Gastroesophageal sphincter (tissue), 4 donors: ENCODE data around the gene TP53AIP1. TPM values are rescaled to one million over a fixed set of nuclear protein-coding genes. Genes with fewer than 3 reads are reported as not detected.

Source experiments
- ATAC-seq: fragments of 150-250 bp; one replicate; pipeline ENCODE4 v1.9.1; 2016; ENCODE audit warnings: mild to moderate bottlenecking, moderate library complexity
- H3K27ac ChIP-seq, 4 donors: fragments of 200-600 bp; sonication (generic) in 3 of 4; 1 replicate in 3 of 4; 2 replicates in 1 of 4; pipeline ENCODE4 v1.5.1; 2016 to 2019
- H3K27me3 ChIP-seq: fragments of 200-600 bp; sonication (generic); one replicate; pipeline ENCODE4 v1.5.1; 2019
- H3K36me3 ChIP-seq, 2 donors: fragments of 200-600 bp; sonication (generic); one replicate each; pipeline ENCODE4 v1.5.1; 2019; ENCODE audit warnings: control low read depth in 1 of 2
- H3K4me1 ChIP-seq, 3 donors: fragments of 200-600 bp; sonication (generic); 1 replicate in 2 of 3; 2 replicates in 1 of 3; pipeline ENCODE4 v1.5.1; 2016 to 2019; ENCODE audit warnings: control low read depth in 2 of 3
- H3K4me3 ChIP-seq, 2 donors: fragments of 200-600 bp; sonication (generic); one replicate each; pipeline ENCODE4 v1.5.1; 2019; ENCODE audit warnings: mild to moderate bottlenecking in 1 of 2, moderate library complexity in 1 of 2
- H3K9me3 ChIP-seq, 3 donors: fragments of 200-600 bp; sonication (generic); one replicate each; pipeline ENCODE4 v1.5.1; 2017 to 2019; ENCODE audit warnings: control low read depth in 2 of 3
- CTCF ChIP-seq, 4 experiments: fragments of 200-600 bp in 2 of 4; fragments of 450-650 bp in 2 of 4; sonication (generic) in 1 of 4; IDR thresholded peaks; one replicate each; pipeline ENCODE4 v1.5.1; 2017 to 2019; ENCODE audit warnings: antibody characterized with exemption in 4 of 4, mild to moderate bottlenecking in 2 of 4, moderate library complexity in 2 of 4
- EP300 ChIP-seq: sonication (generic); formaldehyde crosslinking; IDR thresholded peaks from one replicate; pipeline ENCODE4 v1.6.1; 2017; ENCODE audit warnings: antibody characterized with exemption, mild to moderate bottlenecking
- POLR2A ChIP-seq, 2 donors: fragments of 450-650 bp; IDR thresholded peaks; one replicate each; pipeline ENCODE4 v1.6.1; 2017; ENCODE audit warnings: antibody characterized with exemption in 2 of 2, mild to moderate bottlenecking in 2 of 2, moderate library complexity in 1 of 2
- POLR2AphosphoS5 ChIP-seq: sonication (generic); formaldehyde crosslinking; IDR thresholded peaks from one replicate; pipeline ENCODE4 v1.6.1; 2017; ENCODE audit warnings: antibody characterized with exemption
- WGBS, 2 donors: methylation state at CpG; one replicate each; pipeline ENCODE4 v1.1.5; 2018; ENCODE audit warnings: low coverage in 1 of 2; 5-methylcytosine and 5-hydroxymethylcytosine counted together
- total RNA-seq, 4 donors: library from RNA; depleted of rRNA; stranded (reverse); fragments of >200 nt; gene quantifications; one replicate each; pipeline ENCODE4 v1.1.0, GENCODE V29; 2016

Gene TP53AIP1
- total RNA-seq, 4 donors from 2014 or later = 0.42 TPM; not detected in 3

GRCh38 chr11:128933481-128934178, 9.0 kb downstream of the TP53AIP1 start:
- no peak for TF ChIP-seq POLR2A (IDR thresholded peaks at IDR 0.05)
- TF ChIP-seq EP300 = no peak
- TF ChIP-seq POLR2AphosphoS5 = no peak
- TF ChIP-seq CTCF (IDR thresholded peaks at IDR 0.05) = no peak
- WGBS, 2 donors = 80 to 94% methylated on average over 2 to 5 of the region's 7 CpGs
- Histone ChIP-seq H3K27me3 (peaks cover 11% of the 10 kb centered on the region), H3K27ac (no peak overlapping the region), H3K4me3 (no peak overlapping the region), H3K9me3 (no peaks in the 10 kb centered on the region), H3K36me3 (no peaks in the 10 kb centered on the region), H3K4me1 (no peaks in the 10 kb centered on the region)
- ATAC-seq = no peak

GRCh38 chr11:128931668-128932067, 11.0 kb downstream of the TP53AIP1 start:
- H3K27ac ChIP-seq = no peak overlapping the region
- no peaks in the 10 kb centered on the region for H3K36me3 ChIP-seq
- H3K9me3 ChIP-seq = no peaks in the 10 kb centered on the region
- 76 to 84% methylated on average over 5 to 6 of the region's 6 CpGs for WGBS, 2 donors
- TF ChIP-seq POLR2A (IDR thresholded peaks at IDR 0.05) (no peak), CTCF (IDR thresholded peaks at IDR 0.05) (no peak), EP300 (no peak), POLR2AphosphoS5 (no peak)
- peaks cover 11% of the 10 kb centered on the region for H3K27me3 ChIP-seq
- no peaks in the 10 kb centered on the region for H3K4me1 ChIP-seq
- no peak overlapping the region for H3K4me3 ChIP-seq
- no peak for ATAC-seq

GRCh38 chr11:128931066-128931465, 11.6 kb downstream of the TP53AIP1 start:
- Histone ChIP-seq H3K9me3 (no peaks in the 10 kb centered on the region), H3K27ac (no peak overlapping the region), H3K36me3 (no peaks in the 10 kb centered on the region), H3K4me1 (no peaks in the 10 kb centered on the region), H3K4me3 (no peak overlapping the region), H3K27me3 (peaks cover 11% of the 10 kb centered on the region)
- TF ChIP-seq EP300 (no peak), CTCF (IDR thresholded peaks at IDR 0.05) (no peak), POLR2A (IDR thresholded peaks at IDR 0.05) (no peak), POLR2AphosphoS5 (no peak)
- ATAC-seq = no peak
- 88 to 90% methylated on average over 1 to 2 of the region's 3 CpGs for WGBS, 2 donors

GRCh38 chr11:128929991-128930390, 12.7 kb downstream of the TP53AIP1 start:
- Histone ChIP-seq H3K4me3 (no peak overlapping the region), H3K27me3 (peaks cover 11% of the 10 kb centered on the region), H3K36me3 (no peaks in the 10 kb centered on the region), H3K9me3 (no peaks in the 10 kb centered on the region), H3K27ac (no peak overlapping the region), H3K4me1 (no peaks in the 10 kb centered on the region)
- no peak for ATAC-seq
- TF ChIP-seq POLR2AphosphoS5 (no peak), CTCF (IDR thresholded peaks at IDR 0.05) (no peak), POLR2A (IDR thresholded peaks at IDR 0.05) (no peak), EP300 (no peak)
- 20 to 35% methylated on average over 2 of the region's 12 CpGs for WGBS, 2 donors

- Histone ChIP-seq H3K27me3 (peaks cover 11% of the 10 kb centered on the region), H3K4me3 (no peak overlapping the region), H3K9me3 (no peaks in the 10 kb centered on the region), H3K27ac (no peak overlapping the region), H3K4me1 (no peaks in the 10 kb centered on the region), H3K36me3 (no peaks in the 10 kb centered on the region)
- ATAC-seq = no peak
- 71% methylated on average over 1 of the region's 5 CpGs; no CpG with 5 or more reads in 1 of the 2 donors for WGBS, 2 donors
- TF ChIP-seq EP300 (no peak), POLR2AphosphoS5 (no peak)
These were observed 13.2 kb downstream of the TP53AIP1 start for GRCh38 chr11:128929468-128929867.
